Heart right ventricle (tissue), 16 donors: ENCODE data around the gene FBXO8. TPM values are rescaled to one million over a fixed set of nuclear protein-coding genes. Genes with fewer than 3 reads are reported as not detected.

Experiments
- ATAC-seq, 8 donors: fragments of 200-7000 bp; cut with Tn5 transposase; one replicate each; pipeline ENCODE4 v1.9.1; 2020; ENCODE audit warnings: mild to moderate bottlenecking in 8 of 8, moderate library complexity in 8 of 8, moderate number of reproducible peaks in 1 of 8
- DNase-seq, 2 donors: peaks; one replicate each; pipeline ENCODE4 v3.0.0-alpha.2; 2020
- H3K27ac ChIP-seq, 10 donors: fragments of 200-600 bp; sonication (generic) in 2 of 10; one replicate each; pipeline versions ENCODE4 v1.5.0 to v1.8.0; 2020 to 2022; ENCODE audit warnings: mild to moderate bottlenecking in 3 of 10
- H3K27me3 ChIP-seq, 7 donors: fragments of 200-600 bp; one replicate each; pipeline ENCODE4 v1.8.0; 2021 to 2022; ENCODE audit warnings: mild to moderate bottlenecking in 2 of 7
- H3K36me3 ChIP-seq, 9 donors: fragments of 200-600 bp; sonication (generic) in 1 of 9; one replicate each; pipeline versions ENCODE4 v1.5.0 to v1.8.0; 2020 to 2022; ENCODE audit warnings: mild to moderate bottlenecking in 2 of 9
- H3K4me1 ChIP-seq, 9 donors: fragments of 200-600 bp; sonication (generic) in 1 of 9; one replicate each; pipeline versions ENCODE4 v1.5.0 to v1.8.0; 2020 to 2022; ENCODE audit warnings: mild to moderate bottlenecking in 4 of 9
- H3K4me3 ChIP-seq, 10 donors: fragments of 200-600 bp; sonication (generic) in 2 of 10; one replicate each; pipeline versions ENCODE4 v1.5.0 to v1.8.0; 2020 to 2022; ENCODE audit warnings: mild to moderate bottlenecking in 7 of 10, moderate library complexity in 2 of 10
- H3K9me3 ChIP-seq, 11 donors: fragments of 200-600 bp in 10 of 11; sonication (generic) in 2 of 11; one replicate each; pipeline versions ENCODE4 v1.5.0 to v1.8.0; 2013 to 2022; ENCODE audit warnings: mild to moderate bottlenecking in 2 of 11, control low read depth in 1 of 11, moderate library complexity in 1 of 11
- WGBS, 2 donors: extraction: QIAGEN DNeasy Blood & Tissue Kit; methylation state at CpG; one replicate each; pipeline ENCODE4 v1.1.7; 2013; ENCODE audit warnings: inconsistent platforms in 1 of 2; 5-methylcytosine and 5-hydroxymethylcytosine counted together
- intact Hi-C, 10 donors: fragments of 100-400 bp; cut with DNase I; formaldehyde crosslinking; loops; one replicate each; pipeline versions ENCODE4 v1.11.1 to v1.14.2; 2022
- polyA plus RNA-seq, 2 donors: library from polyadenylated mRNA; stranded (reverse); fragments of 200-250 nt; gene quantifications; one replicate each; pipeline ENCODE4 v1.2.3, GENCODE V29; 2013
- total RNA-seq, 10 donors: library from RNA; stranded (reverse); fragmentation: NEBNext Ultra II Directional in 3 of 10; extraction: Animal tissue kit (Norgen Biotek cat#: 25700) in 3 of 10; gene quantifications; one replicate each; pipeline versions ENCODE4 v1.2.1 to v1.2.4, GENCODE V29; 2021 to 2023
- TF ChIP-seq, protein P1 (sequence below), 9 donors: fragments of 200-600 bp; sonication (generic) in 2 of 9; IDR thresholded peaks; one replicate each; pipeline versions ENCODE4 v1.5.0 to v1.8.0; 2021 to 2022; ENCODE audit warnings: antibody characterized with exemption in 9 of 9, mild to moderate bottlenecking in 5 of 9, moderate library complexity in 1 of 9
- donor health status: Arrhythmogenic right ventricular cardiomyopathy.
- donor health status: ischemic (EF 13 %, LVEDD 7.1; RV severe dilation, severe dysfunction).
- donor health status: healthy with polysubstance abuse.
- donor health status: DM: no; HTN: yes; CAD: no.
- donor health status: DM: no; HTN: no; CAD: no.
- donor health status: ischemic (EF 25% LVEDD 6.9; RV normal size, moderate dysfunction).
- donor health status: ischemic (EF 25% LVEDD 5.7; RV mildly dilated, moderate dysfunction).
- donor health status: healthy.
- donor health status: DM: yes; HTN: yes; CAD: no.
- donor health status: Ischemic cardiomyopathy.
- donor health status: ischemic (EF 35%, LVEDD 5.7; RV mildly dilated, moderate dysfunction).
- donor health status: nonischemic (EF 11% LVEDD 7.7; RV severe dilation, severe dysfunction).
- donor health status: DM: yes; HTN: yes; CAD: no.
- donor health status: PGD.
- donor health status: ischemic (EF 29% LVEDD 5.4; RV normal size, mild dysfunction).
- donor health status: nonischemic (EF 23%, LVEDD 6.1; RV moderate dilation, normal function).

FBXO8 gene
- total and polyA plus RNA-seq, 12 donors: 18.3 to 40.0 (median 27.4) TPM

DNA sequence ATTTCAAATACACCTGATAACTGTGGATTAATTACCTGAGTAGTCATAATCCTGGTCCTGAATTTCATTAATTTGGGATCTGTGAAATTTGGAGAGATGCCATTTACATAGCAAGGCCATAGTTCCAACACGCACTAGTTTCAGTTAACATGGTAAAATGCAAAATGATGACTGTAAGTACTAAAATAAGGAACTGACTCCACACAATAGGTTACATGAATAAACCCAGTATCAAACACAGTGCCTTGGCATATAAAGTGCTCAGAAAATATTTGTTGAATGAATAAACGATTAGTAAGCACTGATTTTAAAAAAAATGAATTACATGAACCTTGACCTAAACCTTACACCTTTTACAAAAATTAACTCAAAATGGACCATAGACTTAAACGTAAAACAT is 9.0 kb downstream of the FBXO8 start:
- no peak overlapping the region for H3K4me3 ChIP-seq
- 88 to 92% methylated on average over 3 of the region's 3 CpGs for WGBS, 2 donors
- ATAC-seq (no peak), DNase-seq (no peak)
- H3K27me3 ChIP-seq: no peaks in the 10 kb centered on the region
- peaks cover 0 to 6% (median 0%) of the 10 kb centered on the region in 9 donors for H3K36me3 ChIP-seq
- no peak overlapping the region for H3K27ac ChIP-seq
- TF ChIP-seq, protein P1, sequence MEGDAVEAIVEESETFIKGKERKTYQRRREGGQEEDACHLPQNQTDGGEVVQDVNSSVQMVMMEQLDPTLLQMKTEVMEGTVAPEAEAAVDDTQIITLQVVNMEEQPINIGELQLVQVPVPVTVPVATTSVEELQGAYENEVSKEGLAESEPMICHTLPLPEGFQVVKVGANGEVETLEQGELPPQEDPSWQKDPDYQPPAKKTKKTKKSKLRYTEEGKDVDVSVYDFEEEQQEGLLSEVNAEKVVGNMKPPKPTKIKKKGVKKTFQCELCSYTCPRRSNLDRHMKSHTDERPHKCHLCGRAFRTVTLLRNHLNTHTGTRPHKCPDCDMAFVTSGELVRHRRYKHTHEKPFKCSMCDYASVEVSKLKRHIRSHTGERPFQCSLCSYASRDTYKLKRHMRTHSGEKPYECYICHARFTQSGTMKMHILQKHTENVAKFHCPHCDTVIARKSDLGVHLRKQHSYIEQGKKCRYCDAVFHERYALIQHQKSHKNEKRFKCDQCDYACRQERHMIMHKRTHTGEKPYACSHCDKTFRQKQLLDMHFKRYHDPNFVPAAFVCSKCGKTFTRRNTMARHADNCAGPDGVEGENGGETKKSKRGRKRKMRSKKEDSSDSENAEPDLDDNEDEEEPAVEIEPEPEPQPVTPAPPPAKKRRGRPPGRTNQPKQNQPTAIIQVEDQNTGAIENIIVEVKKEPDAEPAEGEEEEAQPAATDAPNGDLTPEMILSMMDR (IDR thresholded peaks at IDR 0.05): no peak
- H3K4me1 ChIP-seq: peaks cover 0 to 22% (median 9%) of the 10 kb centered on the region in 9 donors
- intact Hi-C loops: no loop called here
- H3K9me3 ChIP-seq: peaks cover 0 to 4% (median 0%) of the 10 kb centered on the region in 11 donors

DNA sequence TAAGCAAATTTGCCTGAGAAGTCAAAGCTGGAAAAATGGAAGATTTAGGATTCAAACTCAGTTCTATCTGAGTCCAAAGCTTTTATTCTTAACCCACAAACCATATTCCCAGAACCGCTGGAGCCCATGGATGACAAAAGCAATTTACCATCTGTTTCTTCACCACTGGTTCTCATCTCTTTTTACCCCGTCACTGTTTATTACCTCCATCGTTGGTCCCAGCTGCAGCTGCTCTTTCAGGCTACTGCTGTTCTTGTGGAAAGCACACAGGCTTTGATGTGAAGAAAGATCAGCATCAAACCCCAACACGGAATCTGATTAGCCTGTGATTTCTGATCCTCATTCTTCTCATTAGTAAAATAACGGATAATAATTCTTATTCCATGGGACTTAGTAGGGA is 9.5 kb downstream of the FBXO8 start:
- H3K27ac ChIP-seq: no peak overlapping the region
- 82 to 84% methylated on average over 5 of the region's 5 CpGs for WGBS, 2 donors
- DNase-seq: no peak
- no peak for ATAC-seq
- no peak overlapping the region for H3K4me3 ChIP-seq
- H3K4me1 ChIP-seq: peaks cover 0 to 22% (median 9%) of the 10 kb centered on the region in 9 donors
- intact Hi-C loops: no loop called here
- TF ChIP-seq, protein P1 (IDR thresholded peaks at IDR 0.05): no peak
- peaks cover 0 to 7% (median 0%) of the 10 kb centered on the region in 9 donors for H3K36me3 ChIP-seq
- H3K9me3 ChIP-seq: no peaks in the 10 kb centered on the region
- H3K27me3 ChIP-seq: no peaks in the 10 kb centered on the region

DNA sequence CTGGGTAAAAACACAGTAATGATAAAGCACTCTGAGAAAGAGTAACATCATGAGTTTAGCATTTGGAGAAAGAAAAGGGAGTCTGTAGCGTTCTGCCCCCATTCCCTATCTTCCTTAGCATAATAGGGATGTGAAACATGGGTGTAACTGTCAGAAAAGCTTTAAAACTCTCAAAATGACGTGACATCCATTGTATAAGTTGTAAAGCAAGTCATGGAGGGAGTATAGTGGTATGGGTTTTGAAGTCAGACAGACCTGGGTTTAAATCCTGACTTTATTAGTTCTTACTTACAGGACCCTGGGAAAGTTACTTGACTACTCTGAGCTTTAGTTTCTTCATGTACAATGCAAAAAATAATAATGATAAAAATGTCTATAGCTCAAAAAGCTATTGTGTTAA is 17.1 kb downstream of the FBXO8 start:
- H3K27ac ChIP-seq: no peak overlapping the region
- peaks cover 0 to 28% (median 0%) of the 10 kb centered on the region in 9 donors for H3K36me3 ChIP-seq
- H3K9me3 ChIP-seq: no peaks in the 10 kb centered on the region
- 75 to 85% methylated on average over 2 of the region's 2 CpGs for WGBS, 2 donors
- H3K27me3 ChIP-seq: no peaks in the 10 kb centered on the region
- intact Hi-C loops: no loop called here
- ATAC-seq (no peak), DNase-seq (no peak)
- no peak overlapping the region for H3K4me3 ChIP-seq
- TF ChIP-seq, protein P1 (IDR thresholded peaks at IDR 0.05): no peak
- H3K4me1 ChIP-seq: peaks cover 0 to 43% (median 25%) of the 10 kb centered on the region in 9 donors

GRCh38 chr4:174265916-174266315 is 17.6 kb downstream of the FBXO8 start:
- intact Hi-C loops: no loop called here
- DNase-seq: no peak
- ATAC-seq: no peak
- Histone ChIP-seq H3K9me3 (no peaks in the 10 kb centered on the region), H3K27ac (no peak overlapping the region), H3K36me3 (peaks cover 0 to 28% (median 0%) of the 10 kb centered on the region in 9 donors), H3K27me3 (no peaks in the 10 kb centered on the region), H3K4me1 (peaks cover 0 to 43% (median 25%) of the 10 kb centered on the region in 9 donors), H3K4me3 (no peak overlapping the region)
- 57 to 58% methylated on average over 2 of the region's 2 CpGs for WGBS, 2 donors
- TF ChIP-seq, protein P1 (IDR thresholded peaks at IDR 0.05): no peak
